GM13977 (cell line): ENCODE results near the gene RAB3IL1.

Experiments
- DNase-seq: peaks from one replicate; pipeline ENCODE4 v3.0.0; 2012; ENCODE audit warnings: low spot score
- CTCF ChIP-seq: IDR thresholded peaks from 2 replicates; pipeline ENCODE4 v1.5.1; 2012; ENCODE audit warnings: mild to moderate bottlenecking, control low read depth; ENCODE audit not compliant: insufficient read depth; ENCODE audit errors: extremely low read depth, missing control alignments
- in situ Hi-C: fragments of 300-500 bp; cut with MboI; formaldehyde crosslinking; loops from one replicate; pipeline ENCODE4 v1.12.0; 2022; ENCODE audit warnings: low sequenced_read_pairs, low pct_unique_long_range_greater_than_20kb, mixed read lengths, inconsistent platforms; ENCODE audit not compliant: unreplicated experiment

RAB3IL1 gene

GRCh38 chr11:61919705-61920631 is 2.6 kb upstream of the RAB3IL1 start:
- in situ Hi-C loops = no loop called here
- no peak for TF ChIP-seq CTCF
- peak; percentile 17 for DNase-seq

GRCh38 chr11:61918938-61919704 is 1.8 kb upstream of the RAB3IL1 start:
- in situ Hi-C loops = no loop called here
- peak; percentile 20 for DNase-seq
- no peak for TF ChIP-seq CTCF

GRCh38 chr11:61918251-61918937 is 1.0 kb upstream of the RAB3IL1 start:
- in situ Hi-C loops = no loop called here
- TF ChIP-seq CTCF = no peak

GRCh38 chr11:61916737-61917333 is 531 bp downstream of the RAB3IL1 start:
- in situ Hi-C loops = no loop called here
- DNase-seq = peak; percentile 42
- no peak for TF ChIP-seq CTCF

More at GRCh38 chr11:61918251-61918937, 1.0 kb upstream of the RAB3IL1 start:
- DNase-seq = peak; percentile 31

GRCh38 chr11:61914471-61915171 is 2.7 kb downstream of the RAB3IL1 start:
- no peak for DNase-seq
- no peak for TF ChIP-seq CTCF
- in situ Hi-C loops = no loop called here
